Activated T-cell treated with anti-CD3 and anti-CD28 coated beads for 4 hours (primary cell): ENCODE data around the gene RNF26.
A peak's percentile ranks its signal among the peaks of the same experiment; 100 is the strongest.

Experiments
- DNase-seq: peaks from one replicate; pipeline ENCODE4 v3.0.0-alpha.2; 2020

The RNF26 gene

GRCh38 chr11:119334174-119334930 is at the start of gene RNF26:
TSS of gene RNF26 (plus strand) at chr11:119334527. CDS start at chr11:119335123, 596 bp downstream.
- peak; percentile 92 for DNase-seq

DNA sequence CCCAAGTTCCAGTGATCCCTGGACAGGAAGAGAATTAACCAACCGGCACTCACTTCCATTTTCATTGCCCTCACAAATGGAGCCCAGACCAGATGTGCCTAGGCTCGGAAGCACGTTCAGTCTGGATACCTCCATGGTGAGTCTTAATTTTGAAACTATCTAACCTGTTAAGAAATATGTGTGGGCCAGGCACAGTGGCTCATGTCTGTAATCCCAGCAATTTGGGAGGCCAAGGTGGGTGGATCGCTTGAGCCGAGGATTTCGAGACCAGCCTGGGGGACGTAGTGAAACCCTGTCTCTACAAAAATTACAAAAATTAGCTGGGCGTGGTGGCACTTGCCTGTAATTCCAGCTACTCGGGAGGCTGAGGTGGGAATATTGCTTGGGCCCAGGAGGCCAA is 48.9 kb upstream of the RNF26 start:
- DNase-seq = no peak

DNA sequence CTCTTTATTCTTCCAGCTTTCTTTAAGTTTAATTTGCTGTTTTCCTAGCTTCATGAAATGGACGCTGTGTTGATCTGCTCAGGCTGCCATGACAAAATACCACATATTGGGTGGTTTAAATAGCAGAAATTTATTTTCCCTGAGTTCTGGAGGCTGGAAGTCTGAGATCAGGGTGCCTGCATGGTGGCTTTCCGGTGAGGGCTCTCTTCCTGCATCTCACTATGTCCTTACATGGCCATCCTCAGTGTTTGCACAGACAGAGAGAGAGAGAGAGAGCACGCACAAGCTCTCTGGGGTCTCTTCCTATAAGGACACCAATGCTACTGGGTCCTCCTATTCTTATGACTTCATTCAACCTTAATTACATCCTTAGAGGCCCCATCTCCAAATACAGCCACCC is 46.1 kb upstream of the RNF26 start:
- DNase-seq = no peak

DNA sequence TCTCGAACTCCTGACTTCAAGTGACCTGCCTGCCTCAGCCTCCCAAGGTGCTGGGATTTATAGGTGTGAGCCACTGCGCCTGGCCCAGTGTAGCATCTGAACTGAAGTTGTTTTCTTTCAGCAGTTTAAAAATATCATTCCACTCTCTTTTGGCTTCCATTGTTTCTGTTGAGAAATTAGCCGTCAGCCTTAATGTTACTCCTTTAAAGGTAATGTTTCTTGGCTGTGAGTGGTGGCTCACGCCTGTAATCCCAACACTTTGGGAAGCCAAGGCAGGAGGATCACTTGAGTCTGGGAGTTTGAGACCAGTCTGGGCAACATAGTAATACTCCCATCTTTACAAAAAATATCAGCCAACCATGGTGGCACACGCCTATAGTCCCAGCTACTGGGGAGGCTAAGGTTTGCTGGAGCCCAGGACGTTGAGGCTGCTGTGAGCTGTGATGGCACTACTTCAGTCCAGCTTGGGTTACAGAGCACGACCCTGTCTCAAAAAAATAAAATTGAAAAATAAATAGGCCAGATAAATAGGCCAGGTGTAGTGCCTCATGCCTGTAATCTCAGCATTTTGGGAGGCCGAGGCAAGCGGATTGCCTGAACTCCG is 43.3 kb upstream of the RNF26 start:
- no peak for DNase-seq

DNA sequence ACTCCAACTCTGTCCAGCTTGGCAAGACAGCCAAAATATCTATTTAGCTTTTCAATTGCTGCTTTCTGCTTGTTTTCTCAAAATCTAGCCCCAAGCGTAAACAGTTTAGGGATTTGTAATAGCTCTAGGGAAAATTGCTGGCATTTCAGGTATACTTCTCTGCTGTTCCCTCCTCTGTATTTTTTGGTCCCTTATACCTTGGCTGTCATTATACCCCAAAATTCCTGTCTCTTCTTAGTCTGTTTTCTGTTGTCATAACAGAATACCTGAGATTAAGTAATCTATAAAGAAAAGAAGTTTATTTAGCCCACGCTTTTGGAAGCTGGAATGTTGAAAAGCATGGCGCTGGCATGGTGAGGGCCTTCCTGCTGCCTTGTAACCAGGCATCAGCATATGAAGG is 40.9 kb upstream of the RNF26 start:
- DNase-seq = no peak

DNA sequence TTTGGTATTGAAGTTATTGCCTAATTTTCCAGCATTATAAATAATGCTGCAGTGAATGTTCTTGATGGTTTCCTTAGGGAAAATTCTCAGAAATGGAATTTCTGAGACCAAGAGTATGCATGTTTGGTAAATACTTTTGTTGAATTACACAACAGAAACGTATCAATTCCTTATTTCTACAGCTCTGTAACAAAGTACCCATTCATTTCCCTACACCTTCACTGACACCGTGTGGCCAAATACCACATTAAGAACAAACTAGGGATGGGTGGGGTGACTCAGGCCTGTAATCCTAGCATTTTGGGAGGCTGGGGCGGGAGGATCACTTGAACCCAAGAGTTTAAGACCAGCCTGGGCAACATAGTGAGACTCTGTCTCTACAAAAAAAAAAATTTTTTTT is 39.1 kb upstream of the RNF26 start:
- DNase-seq = no peak

DNA sequence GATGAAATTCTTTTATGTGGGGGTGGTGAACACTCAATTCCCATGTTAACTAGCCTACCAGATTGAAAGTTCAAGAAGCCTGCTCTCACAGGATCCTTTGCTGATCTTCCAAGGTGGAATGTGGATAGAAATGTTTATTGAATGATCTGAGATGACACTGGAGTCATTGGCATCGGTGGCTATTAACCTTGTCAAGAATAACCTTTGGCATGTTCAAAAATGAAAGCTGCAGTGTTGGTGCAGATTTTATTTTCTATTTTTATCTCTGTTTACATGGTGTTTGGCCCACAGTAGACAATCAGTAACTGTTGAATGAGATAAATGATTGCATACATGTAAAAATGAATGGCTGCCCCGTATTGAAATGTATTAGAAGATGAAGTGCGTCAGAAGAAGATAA is 36.4 kb upstream of the RNF26 start:
- no peak for DNase-seq

DNA sequence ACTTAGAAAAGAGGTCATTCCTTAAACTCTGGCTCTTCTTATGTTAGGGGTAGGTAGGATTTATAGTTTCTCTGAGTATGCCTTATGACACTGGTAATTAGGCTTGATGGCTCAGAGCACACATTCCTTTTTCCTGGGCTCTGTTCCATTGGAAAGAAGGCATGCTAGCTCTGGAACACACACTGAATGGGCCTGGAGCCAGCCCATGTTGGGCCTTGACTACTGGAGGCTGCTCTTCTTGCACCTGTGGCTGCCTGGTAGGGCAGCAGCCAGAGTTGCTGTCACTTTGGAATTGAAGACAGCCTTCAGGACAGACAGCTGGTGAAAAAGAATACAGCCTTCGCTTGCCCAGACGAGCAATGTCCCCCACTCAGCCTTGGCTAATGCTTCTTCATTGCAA is 35.6 kb upstream of the RNF26 start:
- DNase-seq = no peak

DNA sequence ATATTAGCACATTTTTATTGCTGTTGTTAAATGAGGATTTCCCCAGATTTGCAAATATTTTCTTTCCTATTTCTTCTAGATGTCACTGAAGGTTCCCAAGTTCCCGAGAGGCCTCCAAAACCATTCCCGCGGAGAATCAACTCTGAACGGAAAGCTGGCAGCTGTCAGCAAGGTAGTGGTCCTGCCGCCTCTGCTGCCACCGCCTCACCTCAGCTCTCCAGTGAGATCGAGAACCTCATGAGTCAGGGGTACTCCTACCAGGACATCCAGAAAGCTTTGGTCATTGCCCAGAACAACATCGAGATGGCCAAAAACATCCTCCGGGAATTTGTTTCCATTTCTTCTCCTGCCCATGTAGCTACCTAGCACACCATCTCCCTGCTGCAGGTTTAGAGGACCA is 34.9 kb upstream of the RNF26 start:
- no peak for DNase-seq

DNA sequence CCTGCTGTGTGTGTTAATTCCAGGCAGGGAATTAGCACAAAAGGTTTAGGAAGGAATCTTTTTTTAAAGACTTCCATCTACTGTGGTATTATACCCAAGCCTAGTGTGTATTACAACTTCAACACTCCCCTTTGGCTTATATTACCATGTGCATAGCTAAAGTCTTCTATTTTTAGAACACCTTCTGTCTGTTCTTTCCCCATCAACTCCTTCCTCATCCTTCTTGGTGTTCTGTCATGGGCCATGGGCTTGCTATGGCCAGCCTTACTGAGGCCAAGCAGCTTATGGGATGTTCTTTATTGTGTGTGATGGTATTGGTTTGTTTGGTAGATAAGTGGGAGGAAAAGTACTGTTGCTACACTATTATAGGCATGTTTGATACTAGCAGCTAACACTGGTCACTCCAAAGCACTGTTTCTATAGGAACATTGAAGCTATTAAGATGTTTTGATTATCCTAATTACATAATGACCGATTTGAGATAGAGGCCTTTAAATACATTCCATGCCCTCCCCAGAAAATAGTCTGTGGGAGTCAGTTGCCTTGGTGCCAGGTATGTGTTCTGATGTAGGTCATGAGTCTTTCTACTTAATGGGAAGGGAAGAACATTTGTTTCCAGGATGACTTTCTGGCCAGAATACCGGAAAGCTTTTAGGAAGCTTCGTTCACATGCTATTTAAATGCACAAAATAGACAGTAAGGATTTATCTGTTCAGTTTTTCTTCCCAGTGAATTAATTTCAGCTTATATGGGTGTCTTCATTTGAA is 33.9 kb upstream of the RNF26 start:
- no peak for DNase-seq

- no peak for DNase-seq
Observed at GRCh38 chr11:119303227-119303718, 31.1 kb upstream of the RNF26 start.

- DNase-seq = no peak
Observed at GRCh38 chr11:119305556-119306372, 28.6 kb upstream of the RNF26 start.

- DNase-seq = no peak
Observed at GRCh38 chr11:119306373-119306890, 27.9 kb upstream of the RNF26 start.

DNA sequence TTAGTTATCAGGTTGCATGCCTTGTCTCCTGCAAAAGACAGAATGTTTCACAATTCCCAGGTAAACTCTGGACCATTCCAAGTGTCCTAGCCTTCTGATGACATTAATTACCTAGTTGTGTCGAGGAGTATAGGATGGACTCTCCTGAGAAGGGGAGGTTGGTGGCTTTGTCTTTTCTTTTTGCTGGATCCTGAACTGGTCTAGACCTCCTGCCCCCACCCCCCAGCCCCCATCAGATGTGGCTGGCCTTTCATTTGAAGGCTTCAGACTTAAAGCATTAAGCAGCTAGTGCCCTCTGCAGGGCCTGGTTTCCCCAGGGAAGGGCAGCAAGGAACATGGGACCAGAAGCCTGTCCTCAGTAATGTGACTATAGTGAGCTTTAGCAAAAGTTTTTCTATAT is 27.1 kb upstream of the RNF26 start:
- no peak for DNase-seq

DNA sequence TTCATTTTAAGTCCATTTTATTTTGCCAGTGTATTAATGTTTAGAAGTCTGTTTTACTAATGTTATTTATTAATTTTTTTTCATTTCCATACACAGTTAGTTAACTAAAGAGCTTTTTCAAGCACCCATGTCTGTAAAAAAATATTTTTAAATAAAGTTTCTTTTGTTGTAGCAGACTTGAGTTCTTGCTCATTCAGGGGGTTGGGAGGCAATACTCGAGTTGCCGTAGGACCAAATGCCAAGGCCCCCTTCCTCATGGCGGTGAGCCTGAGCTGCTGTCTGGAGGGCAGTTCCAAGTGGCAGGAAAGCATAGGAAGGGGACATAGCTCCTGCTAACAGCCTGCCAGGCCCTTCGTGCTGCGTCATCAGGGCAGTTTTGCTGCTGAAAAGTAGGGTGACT is 26.4 kb upstream of the RNF26 start:
- DNase-seq = no peak

DNA sequence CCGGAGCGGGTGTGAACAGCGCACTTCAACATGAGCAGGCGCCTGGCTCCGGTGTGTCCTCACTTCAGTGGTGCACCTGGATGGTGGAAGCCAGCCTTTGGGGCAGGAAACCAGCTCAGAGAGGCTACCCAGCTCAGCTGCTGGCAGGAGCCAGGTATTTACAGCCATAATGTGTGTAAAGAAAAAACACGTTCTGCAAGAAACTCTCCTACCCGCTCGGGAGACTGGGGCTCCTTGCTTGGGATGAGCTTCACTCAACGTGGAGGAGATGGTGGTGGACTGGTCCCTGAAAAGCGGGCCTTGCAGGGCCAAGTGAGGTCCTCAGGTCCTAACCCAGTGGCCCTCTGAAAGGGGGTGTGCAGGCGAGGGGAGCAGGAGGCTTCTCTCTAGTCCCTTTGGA is 24.9 kb upstream of the RNF26 start:
- no peak for DNase-seq

DNA sequence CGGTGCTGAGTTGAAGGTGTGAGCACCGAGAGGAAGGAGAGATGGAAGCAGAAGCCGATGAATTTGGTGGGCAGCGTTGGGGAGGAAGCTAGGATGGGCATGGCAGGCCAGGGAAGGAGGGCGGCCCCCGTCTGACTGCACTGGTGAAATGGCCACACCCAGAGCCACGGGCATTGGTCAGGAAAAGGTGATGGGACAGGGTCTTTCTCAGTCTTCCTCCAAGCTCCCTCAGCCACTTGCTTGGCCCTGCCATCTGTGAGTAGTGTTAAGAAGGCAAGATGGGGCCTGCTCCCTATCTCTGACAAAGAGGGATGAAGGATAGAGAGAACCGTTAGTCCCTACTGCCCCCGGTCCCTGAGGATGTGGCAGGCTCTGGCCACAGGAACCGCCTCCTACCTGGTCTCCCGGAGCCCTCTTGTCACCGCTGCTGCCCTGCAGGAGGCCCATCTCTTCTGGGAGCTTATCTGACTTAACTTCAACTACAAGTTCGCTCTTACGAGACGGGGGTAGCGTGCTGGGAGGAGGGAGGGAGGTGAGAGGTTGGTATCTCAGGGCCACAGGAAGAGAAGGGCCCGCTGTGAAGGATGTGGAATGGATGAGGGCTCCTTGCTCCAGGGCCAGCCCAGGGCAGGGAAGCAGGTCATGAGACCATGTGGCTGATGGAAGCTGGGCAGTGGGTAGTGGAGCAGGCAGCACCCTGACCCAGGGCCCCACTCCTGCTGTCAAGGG is 24.2 kb upstream of the RNF26 start:
- DNase-seq = no peak

- DNase-seq = no peak
Observed at GRCh38 chr11:119310682-119311052, 23.7 kb upstream of the RNF26 start.

GRCh38 chr11:119314726-119315125 is 19.6 kb upstream of the RNF26 start:
- no peak for DNase-seq

DNA sequence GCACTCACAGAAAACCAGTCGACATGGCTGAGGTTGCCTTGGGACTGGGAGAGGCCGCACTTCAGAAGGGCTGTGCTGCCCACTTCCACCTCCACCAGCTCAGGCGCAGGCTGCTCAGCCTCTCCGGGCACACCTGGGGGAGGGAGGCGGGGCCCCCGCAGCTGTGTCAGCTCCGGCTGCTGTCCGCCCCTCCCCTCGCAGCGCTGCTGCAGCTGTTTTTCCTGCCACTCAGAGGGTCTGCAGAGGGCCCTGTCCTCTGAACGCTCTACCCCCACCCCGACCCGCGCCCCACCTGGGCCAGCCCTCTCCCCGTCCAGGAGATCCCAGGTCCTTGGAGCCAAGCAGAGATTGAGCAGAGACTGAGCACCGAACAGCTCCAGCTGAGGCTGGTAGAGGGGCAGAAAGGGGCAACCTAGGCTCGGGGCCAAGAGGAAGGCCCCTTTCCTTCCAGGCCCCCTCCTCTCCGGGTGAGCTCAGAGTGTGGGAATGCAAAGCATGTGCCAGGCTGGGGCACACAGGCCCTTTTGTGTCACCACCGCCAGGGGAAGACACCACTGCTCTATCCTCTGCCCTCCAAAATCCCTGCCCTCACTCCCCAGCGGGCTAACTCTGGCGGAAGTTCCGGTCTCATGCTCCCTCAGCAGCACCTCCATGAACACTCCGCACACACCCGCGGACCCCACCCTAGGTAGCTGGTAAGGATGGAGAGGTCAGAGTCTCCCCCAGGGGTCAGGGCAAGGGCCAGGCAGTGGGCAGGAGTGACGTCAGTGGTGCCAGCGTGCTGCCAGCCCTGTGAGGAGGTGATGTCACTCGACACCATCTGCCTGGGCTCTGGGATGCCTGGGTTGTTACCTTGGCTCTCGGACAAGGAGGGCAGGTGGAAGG is 19.0 kb upstream of the RNF26 start:
- DNase-seq = peak; percentile 48
